Panc1 (cell line): ENCODE results near the gene BTRC. TPM values are rescaled to one million over a fixed set of nuclear protein-coding genes. Genes with fewer than 3 reads are reported as not detected.

Experiments
- ATAC-seq: fragments of 200-7000 bp; cut with Tn5 transposase; 2 replicates; pipeline ENCODE4 v1.9.1; 2020; ENCODE audit warnings: mild to moderate bottlenecking, moderate library complexity
- BruUV-seq: library from RNA; stranded (reverse); fragments of 400-500 nt; replicated peaks from 2 replicates; lab custom pipeline; 2021; lab: Mats Ljungman, UMichigan
- CTCF ChIA-PET: fragments of 300-600 bp; sonication (Branson Sonifier 250); formaldehyde crosslinking; loops from one replicate; lab custom pipeline; 2022; ENCODE audit warnings: antibody characterized with exemption; lab: Charles Lee
- POLR2A ChIA-PET: fragments of 300-600 bp; sonication (Branson Sonifier 250); formaldehyde crosslinking; loops from one replicate; lab custom pipeline; 2022; ENCODE audit warnings: antibody characterized with exemption; lab: Charles Lee
- DNase-seq: peaks from one replicate; pipeline ENCODE4 v3.0.0-alpha.2; 2010; ENCODE audit warnings: low read depth, low spot score
- H3K27ac ChIP-seq: 2 replicates; pipeline ENCODE4 v1.5.1; 2011; ENCODE audit warnings: mild to moderate bottlenecking, low read length, inconsistent platforms
- H3K27me3 ChIP-seq: fragments of 200-500 bp; sonication (Bioruptor generic); 2 replicates; pipeline ENCODE4 v1.6.0; 2014; ENCODE audit warnings: low read length, inconsistent platforms; ENCODE audit not compliant: control insufficient read depth, insufficient read depth
- H3K36me3 ChIP-seq: fragments of 200-500 bp; sonication (Bioruptor generic); 2 replicates; pipeline ENCODE4 v1.5.1; 2014; ENCODE audit warnings: inconsistent platforms, mild to moderate bottlenecking, low read length, moderate library complexity; ENCODE audit not compliant: control insufficient read depth, insufficient read depth
- H3K4me1 ChIP-seq: 2 replicates; pipeline ENCODE4 v1.5.1; 2011; ENCODE audit warnings: inconsistent platforms, mild to moderate bottlenecking, low read length, moderate library complexity; ENCODE audit not compliant: control insufficient read depth, insufficient read depth
- H3K4me3 ChIP-seq, 2 experiments: 2 replicates each; pipeline ENCODE4 v1.5.1; 2011 to 2012; ENCODE audit warnings: low read depth in 2 of 2, low read length in 2 of 2, mild to moderate bottlenecking in 2 of 2, inconsistent platforms in 1 of 2, moderate library complexity in 1 of 2
- H3K9me3 ChIP-seq: fragments of 200-500 bp; sonication (Bioruptor generic); 2 replicates; pipeline ENCODE4 v1.5.1; 2014; ENCODE audit warnings: low read depth, mild to moderate bottlenecking, inconsistent platforms, low read length, moderate library complexity; ENCODE audit not compliant: control insufficient read depth, insufficient read depth
- CTCF ChIP-seq: fragments of 450-650 bp; IDR thresholded peaks from 2 replicates; pipeline ENCODE4 v1.5.1; 2017; ENCODE audit warnings: mild to moderate bottlenecking
- POLR2AphosphoS5 ChIP-seq: IDR thresholded peaks from 2 replicates; pipeline ENCODE4 v1.6.1; 2012; ENCODE audit warnings: mild to moderate bottlenecking, low read depth, low read length, moderate library complexity
- SIN3A ChIP-seq: IDR thresholded peaks from 2 replicates; pipeline ENCODE4 v1.6.1; 2012; ENCODE audit warnings: low read depth, mild to moderate bottlenecking, low read length, moderate library complexity, borderline replicate concordance; ENCODE audit not compliant: insufficient read depth
- TCF7L2 ChIP-seq: IDR thresholded peaks from 2 replicates; pipeline ENCODE4 v1.6.1; 2011; ENCODE audit warnings: mild to moderate bottlenecking, low read depth, low read length, inconsistent platforms
- in situ Hi-C: cut with HindIII; loops from 2 replicates; pipeline ENCODE4 v1.10.0; 2016; ENCODE audit warnings: low sequenced_read_pairs, low pct_unique_long_range_greater_than_20kb
- intact Hi-C: fragments of 100-400 bp; cut with micrococcal nuclease; formaldehyde crosslinking; loops from one replicate; pipeline ENCODE4 v1.10.0; 2022; ENCODE audit not compliant: unreplicated experiment
- total RNA-seq: library from RNA; stranded (reverse); gene quantifications from one replicate; pipeline ENCODE4 v1.2.1, GENCODE V29; 2021; ENCODE audit not compliant: unreplicated experiment
- TF ChIP-seq, protein P1 (sequence below), 2 experiments: IDR thresholded peaks; 2 replicates each; pipeline ENCODE4 v1.6.1; 2011 to 2012; ENCODE audit warnings: low read depth in 2 of 2, control low read depth in 1 of 2, low read length in 1 of 2, mild to moderate bottlenecking in 1 of 2, moderate library complexity in 1 of 2; ENCODE audit not compliant: insufficient read depth in 1 of 2

BTRC gene
- total RNA-seq, 1 experiment from 2014 or later = 22.1 TPM

DNA sequence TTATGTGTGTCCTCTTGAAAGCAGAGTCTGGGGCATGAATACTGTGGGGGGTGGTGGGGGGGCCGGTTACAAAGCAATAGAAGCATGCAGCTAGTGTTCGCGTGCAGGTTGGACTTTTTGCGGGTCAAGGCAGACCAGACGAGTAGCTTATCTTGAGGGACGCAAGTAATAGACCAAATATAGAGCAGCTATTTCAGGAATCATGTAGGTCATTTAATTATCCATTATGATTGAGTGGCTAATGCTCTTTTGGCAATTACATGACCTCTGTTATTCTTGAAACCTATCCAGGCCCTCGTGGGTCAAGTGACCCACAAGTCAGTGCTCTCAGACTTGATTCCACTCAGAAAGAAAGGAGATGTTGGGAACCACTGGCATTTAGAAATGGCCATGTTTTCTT lies 93.0 kb downstream of the BTRC start:
- Histone ChIP-seq H3K4me1 (no peaks in the 10 kb centered on the region), H3K36me3 (no peaks in the 10 kb centered on the region), H3K9me3 (no peaks in the 10 kb centered on the region), H3K27me3 (no peaks in the 10 kb centered on the region), H3K4me3 (no peak overlapping the region), H3K27ac (no peak overlapping the region)
- ChIA-PET CTCF (no interaction called here), POLR2A (no interaction called here)
- ATAC-seq (no peak), DNase-seq (no peak)
- no TSS peak for BruUV-seq
- TF ChIP-seq CTCF (no peak), TCF7L2 (no peak), SIN3A (no peak), POLR2AphosphoS5 (no peak)
- TF ChIP-seq, protein P1, sequence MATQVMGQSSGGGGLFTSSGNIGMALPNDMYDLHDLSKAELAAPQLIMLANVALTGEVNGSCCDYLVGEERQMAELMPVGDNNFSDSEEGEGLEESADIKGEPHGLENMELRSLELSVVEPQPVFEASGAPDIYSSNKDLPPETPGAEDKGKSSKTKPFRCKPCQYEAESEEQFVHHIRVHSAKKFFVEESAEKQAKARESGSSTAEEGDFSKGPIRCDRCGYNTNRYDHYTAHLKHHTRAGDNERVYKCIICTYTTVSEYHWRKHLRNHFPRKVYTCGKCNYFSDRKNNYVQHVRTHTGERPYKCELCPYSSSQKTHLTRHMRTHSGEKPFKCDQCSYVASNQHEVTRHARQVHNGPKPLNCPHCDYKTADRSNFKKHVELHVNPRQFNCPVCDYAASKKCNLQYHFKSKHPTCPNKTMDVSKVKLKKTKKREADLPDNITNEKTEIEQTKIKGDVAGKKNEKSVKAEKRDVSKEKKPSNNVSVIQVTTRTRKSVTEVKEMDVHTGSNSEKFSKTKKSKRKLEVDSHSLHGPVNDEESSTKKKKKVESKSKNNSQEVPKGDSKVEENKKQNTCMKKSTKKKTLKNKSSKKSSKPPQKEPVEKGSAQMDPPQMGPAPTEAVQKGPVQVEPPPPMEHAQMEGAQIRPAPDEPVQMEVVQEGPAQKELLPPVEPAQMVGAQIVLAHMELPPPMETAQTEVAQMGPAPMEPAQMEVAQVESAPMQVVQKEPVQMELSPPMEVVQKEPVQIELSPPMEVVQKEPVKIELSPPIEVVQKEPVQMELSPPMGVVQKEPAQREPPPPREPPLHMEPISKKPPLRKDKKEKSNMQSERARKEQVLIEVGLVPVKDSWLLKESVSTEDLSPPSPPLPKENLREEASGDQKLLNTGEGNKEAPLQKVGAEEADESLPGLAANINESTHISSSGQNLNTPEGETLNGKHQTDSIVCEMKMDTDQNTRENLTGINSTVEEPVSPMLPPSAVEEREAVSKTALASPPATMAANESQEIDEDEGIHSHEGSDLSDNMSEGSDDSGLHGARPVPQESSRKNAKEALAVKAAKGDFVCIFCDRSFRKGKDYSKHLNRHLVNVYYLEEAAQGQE (IDR thresholded peaks at IDR 0.05; ENCODE audit: insufficient read depth in 1 of 2, low read depth in 2 of 2, low read length in 1 of 2) = no peak
- intact Hi-C loops = no loop called here
- in situ Hi-C loops = no loop called here

DNA sequence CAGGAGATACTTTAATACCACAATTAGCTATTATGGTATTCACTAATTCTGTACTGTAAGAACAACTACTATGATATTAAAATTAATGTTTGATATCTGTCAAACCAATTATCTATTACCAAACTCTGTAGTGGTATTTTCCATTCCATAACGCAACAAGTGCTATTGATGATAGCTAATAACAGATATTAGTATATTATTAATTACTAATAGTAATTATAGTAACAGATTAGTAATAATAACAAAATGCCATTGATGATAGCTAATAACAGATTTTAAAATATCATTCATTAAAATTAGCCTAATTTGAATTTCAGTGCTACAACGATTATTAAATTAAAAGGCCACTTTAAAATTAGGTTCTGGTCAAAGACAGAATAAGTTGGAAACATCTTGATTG lies 93.5 kb downstream of the BTRC start:
- Histone ChIP-seq H3K4me1 (no peaks in the 10 kb centered on the region), H3K9me3 (no peaks in the 10 kb centered on the region), H3K27ac (no peak overlapping the region), H3K4me3 (no peak overlapping the region), H3K36me3 (no peaks in the 10 kb centered on the region), H3K27me3 (no peaks in the 10 kb centered on the region)
- BruUV-seq = no TSS peak
- POLR2A ChIA-PET = no interaction called here
- ATAC-seq (no peak), DNase-seq (no peak)
- CTCF ChIA-PET = no interaction called here
- in situ Hi-C loops = no loop called here
- no peak for TF ChIP-seq SIN3A
- no peak for TF ChIP-seq POLR2AphosphoS5
- TF ChIP-seq, protein P1 (IDR thresholded peaks at IDR 0.05; ENCODE audit: insufficient read depth in 1 of 2, low read depth in 2 of 2, low read length in 1 of 2) = no peak
- no peak for TF ChIP-seq TCF7L2
- TF ChIP-seq CTCF = no peak
- intact Hi-C loops = no loop called here
